ENCODE measurements around the gene FAM184A. TPM values are rescaled to one million over a fixed set of nuclear protein-coding genes. Genes with fewer than 3 reads are reported as not detected.

The FAM184A gene
- total RNA-seq, 1 experiment from 2014 or later, result 13.3 TPM

GRCh38 chr6:118945217-118945616 lies 133.2 kb downstream of the FAM184A start:
- H3K27ac Mint-ChIP-seq, result no peak overlapping the region
- H3K9me3 Mint-ChIP-seq, result peaks cover 83% of the 10 kb centered on the region
- H3K4me3 Mint-ChIP-seq, result no peak overlapping the region
- peaks cover 58% of the 10 kb centered on the region for H3K36me3 Mint-ChIP-seq
- H3K4me1 Mint-ChIP-seq, result no peaks in the 10 kb centered on the region
- ATAC-seq, result no peak
- DNase-seq (ENCODE audit: low spot score), result no peak
- POLR2A ChIA-PET, result interaction anchor here (0.7 kb wide), 1 partner anchor 37 kb away, joined by 3 read pairs; no protein-coding TSS in a partner anchor
- TF ChIP-seq ZNF138 (CRISPR knock-in tag; conservative IDR thresholded peaks at IDR 0.05) (no peak), ESRRA (CRISPR knock-in tag; IDR thresholded peaks at IDR 0.05; ENCODE audit: borderline replicate concordance) (no peak), NFE2L1 (CRISPR knock-in tag; IDR thresholded peaks at IDR 0.05) (no peak), MYBL2 (CRISPR knock-in tag; IDR thresholded peaks at IDR 0.05) (no peak), ETV6 (CRISPR knock-in tag; IDR thresholded peaks at IDR 0.05) (no peak), ZBTB21 (CRISPR knock-in tag; IDR thresholded peaks at IDR 0.05; ENCODE audit: borderline replicate concordance) (no peak), NR1H2 (CRISPR knock-in tag; IDR thresholded peaks at IDR 0.05) (no peak)
- TF ChIP-seq, protein P1, sequence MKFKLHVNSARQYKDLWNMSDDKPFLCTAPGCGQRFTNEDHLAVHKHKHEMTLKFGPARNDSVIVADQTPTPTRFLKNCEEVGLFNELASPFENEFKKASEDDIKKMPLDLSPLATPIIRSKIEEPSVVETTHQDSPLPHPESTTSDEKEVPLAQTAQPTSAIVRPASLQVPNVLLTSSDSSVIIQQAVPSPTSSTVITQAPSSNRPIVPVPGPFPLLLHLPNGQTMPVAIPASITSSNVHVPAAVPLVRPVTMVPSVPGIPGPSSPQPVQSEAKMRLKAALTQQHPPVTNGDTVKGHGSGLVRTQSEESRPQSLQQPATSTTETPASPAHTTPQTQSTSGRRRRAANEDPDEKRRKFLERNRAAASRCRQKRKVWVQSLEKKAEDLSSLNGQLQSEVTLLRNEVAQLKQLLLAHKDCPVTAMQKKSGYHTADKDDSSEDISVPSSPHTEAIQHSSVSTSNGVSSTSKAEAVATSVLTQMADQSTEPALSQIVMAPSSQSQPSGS (CRISPR knock-in tag; IDR thresholded peaks at IDR 0.05; ENCODE audit: borderline replicate concordance, low read depth), result no peak
- TF ChIP-seq, protein P2, sequence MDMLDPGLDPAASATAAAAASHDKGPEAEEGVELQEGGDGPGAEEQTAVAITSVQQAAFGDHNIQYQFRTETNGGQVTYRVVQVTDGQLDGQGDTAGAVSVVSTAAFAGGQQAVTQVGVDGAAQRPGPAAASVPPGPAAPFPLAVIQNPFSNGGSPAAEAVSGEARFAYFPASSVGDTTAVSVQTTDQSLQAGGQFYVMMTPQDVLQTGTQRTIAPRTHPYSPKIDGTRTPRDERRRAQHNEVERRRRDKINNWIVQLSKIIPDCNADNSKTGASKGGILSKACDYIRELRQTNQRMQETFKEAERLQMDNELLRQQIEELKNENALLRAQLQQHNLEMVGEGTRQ (CRISPR knock-in tag; IDR thresholded peaks at IDR 0.05), result no peak
- CTCF ChIA-PET, result no interaction called here
- H3K27me3 Mint-ChIP-seq (ENCODE audit: low read depth), result peaks cover 8% of the 10 kb centered on the region

GRCh38 chr6:118940770-118941169 lies 137.7 kb downstream of the FAM184A start:
- CTCF ChIA-PET, result interaction anchor here (1.0 kb wide), 1 partner anchor 170 kb away, joined by 3 read pairs; no protein-coding TSS in a partner anchor
- TF ChIP-seq CBFB (CRISPR knock-in tag; IDR thresholded peaks at IDR 0.05; ENCODE audit: low read depth), result no peak
- no peak for TF ChIP-seq GRHL2 (CRISPR knock-in tag; IDR thresholded peaks at IDR 0.05; ENCODE audit: insufficient replicate concordance, severe bottlenecking)
- TF ChIP-seq, protein P3, sequence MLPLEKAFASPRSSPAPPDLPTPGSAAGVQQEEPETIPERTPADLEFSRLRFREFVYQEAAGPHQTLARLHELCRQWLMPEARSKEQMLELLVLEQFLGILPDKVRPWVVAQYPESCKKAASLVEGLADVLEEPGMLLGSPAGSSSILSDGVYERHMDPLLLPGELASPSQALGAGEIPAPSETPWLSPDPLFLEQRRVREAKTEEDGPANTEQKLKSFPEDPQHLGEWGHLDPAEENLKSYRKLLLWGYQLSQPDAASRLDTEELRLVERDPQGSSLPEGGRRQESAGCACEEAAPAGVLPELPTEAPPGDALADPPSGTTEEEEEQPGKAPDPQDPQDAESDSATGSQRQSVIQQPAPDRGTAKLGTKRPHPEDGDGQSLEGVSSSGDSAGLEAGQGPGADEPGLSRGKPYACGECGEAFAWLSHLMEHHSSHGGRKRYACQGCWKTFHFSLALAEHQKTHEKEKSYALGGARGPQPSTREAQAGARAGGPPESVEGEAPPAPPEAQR (CRISPR knock-in tag; IDR thresholded peaks at IDR 0.05), result no peak
- TF ChIP-seq ESRRA (CRISPR knock-in tag; IDR thresholded peaks at IDR 0.05; ENCODE audit: borderline replicate concordance), result no peak
- TF ChIP-seq, protein P2 (CRISPR knock-in tag; IDR thresholded peaks at IDR 0.05), result no peak
- TF ChIP-seq E2F4 (CRISPR knock-in tag; IDR thresholded peaks at IDR 0.05; ENCODE audit: borderline replicate concordance, low read depth), result no peak
- TF ChIP-seq, protein P4, sequence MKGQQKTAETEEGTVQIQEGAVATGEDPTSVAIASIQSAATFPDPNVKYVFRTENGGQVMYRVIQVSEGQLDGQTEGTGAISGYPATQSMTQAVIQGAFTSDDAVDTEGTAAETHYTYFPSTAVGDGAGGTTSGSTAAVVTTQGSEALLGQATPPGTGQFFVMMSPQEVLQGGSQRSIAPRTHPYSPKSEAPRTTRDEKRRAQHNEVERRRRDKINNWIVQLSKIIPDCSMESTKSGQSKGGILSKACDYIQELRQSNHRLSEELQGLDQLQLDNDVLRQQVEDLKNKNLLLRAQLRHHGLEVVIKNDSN (CRISPR knock-in tag; IDR thresholded peaks at IDR 0.05), result no peak
- H3K36me3 Mint-ChIP-seq, result peaks cover 70% of the 10 kb centered on the region
- H3K27me3 Mint-ChIP-seq (ENCODE audit: low read depth), result peaks cover 8% of the 10 kb centered on the region
- H3K9me3 Mint-ChIP-seq, result peaks cover 73% of the 10 kb centered on the region
- peaks cover 7% of the 10 kb centered on the region for H3K4me1 Mint-ChIP-seq
- POLR2A ChIA-PET, result no interaction called here
- H3K4me3 Mint-ChIP-seq, result no peak overlapping the region
- ATAC-seq (no peak), DNase-seq (ENCODE audit: low spot score) (no peak)
- H3K27ac Mint-ChIP-seq, result no peak overlapping the region

DNA sequence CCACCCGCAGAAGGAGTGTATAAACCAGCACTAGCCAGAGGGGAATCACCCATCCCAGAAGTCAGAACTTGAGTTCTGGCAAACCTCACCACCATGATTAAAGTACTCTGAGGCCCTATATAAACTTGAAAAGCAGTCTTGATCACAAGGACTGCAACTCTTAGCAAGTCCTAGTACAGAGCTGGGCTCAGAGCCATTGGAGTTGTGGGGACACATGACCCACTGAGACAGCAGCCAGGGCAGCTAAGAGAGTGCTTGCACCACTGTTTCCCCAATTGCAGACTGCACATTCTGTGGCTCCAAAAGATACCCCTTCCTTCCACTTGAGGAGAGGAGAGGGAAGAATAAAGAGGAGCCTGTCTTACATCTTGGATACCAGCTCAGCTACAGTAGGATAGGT lies 138.8 kb downstream of the FAM184A start:
- peaks cover 61% of the 10 kb centered on the region for H3K36me3 Mint-ChIP-seq
- peaks cover 2% of the 10 kb centered on the region for H3K27me3 Mint-ChIP-seq (ENCODE audit: low read depth)
- CTCF ChIA-PET, result no interaction called here
- ATAC-seq, result no peak
- H3K27ac Mint-ChIP-seq, result no peak overlapping the region
- H3K4me3 Mint-ChIP-seq, result no peak overlapping the region
- POLR2A ChIA-PET, result no interaction called here
- peaks cover 10% of the 10 kb centered on the region for H3K4me1 Mint-ChIP-seq
- DNase-seq (ENCODE audit: low spot score), result no peak
- H3K9me3 Mint-ChIP-seq, result peaks cover 62% of the 10 kb centered on the region
- TF ChIP-seq, protein P5, sequence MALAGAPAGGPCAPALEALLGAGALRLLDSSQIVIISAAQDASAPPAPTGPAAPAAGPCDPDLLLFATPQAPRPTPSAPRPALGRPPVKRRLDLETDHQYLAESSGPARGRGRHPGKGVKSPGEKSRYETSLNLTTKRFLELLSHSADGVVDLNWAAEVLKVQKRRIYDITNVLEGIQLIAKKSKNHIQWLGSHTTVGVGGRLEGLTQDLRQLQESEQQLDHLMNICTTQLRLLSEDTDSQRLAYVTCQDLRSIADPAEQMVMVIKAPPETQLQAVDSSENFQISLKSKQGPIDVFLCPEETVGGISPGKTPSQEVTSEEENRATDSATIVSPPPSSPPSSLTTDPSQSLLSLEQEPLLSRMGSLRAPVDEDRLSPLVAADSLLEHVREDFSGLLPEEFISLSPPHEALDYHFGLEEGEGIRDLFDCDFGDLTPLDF (CRISPR knock-in tag; IDR thresholded peaks at IDR 0.05), result no peak
- no peak for TF ChIP-seq TEAD1 (CRISPR knock-in tag; IDR thresholded peaks at IDR 0.05)
- TF ChIP-seq CDX4 (CRISPR knock-in tag; IDR thresholded peaks at IDR 0.05; ENCODE audit: borderline replicate concordance), result no peak
- no peak for TF ChIP-seq ZNF671 (CRISPR knock-in tag; IDR thresholded peaks at IDR 0.05)
- TF ChIP-seq TP53 (CRISPR knock-in tag; IDR thresholded peaks at IDR 0.05), result no peak
- TF ChIP-seq HMGXB4 (CRISPR knock-in tag; IDR thresholded peaks at IDR 0.05), result no peak
- TF ChIP-seq SP1 (CRISPR knock-in tag; conservative IDR thresholded peaks at IDR 0.05), result no peak
- no peak for TF ChIP-seq ZBTB21 (CRISPR knock-in tag; IDR thresholded peaks at IDR 0.05; ENCODE audit: borderline replicate concordance)

Measured in WTC11 (cell line).